Adrenal gland (tissue), 5 donors: ENCODE results near the gene ANO7.

Experiments
- CTCF ChIP-seq, 6 experiments: fragments of 450-650 bp in 4 of 6; fragments of 200-600 bp in 2 of 6; sonication (generic) in 1 of 6; IDR thresholded peaks; 1 replicate in 5 of 6; 2 replicates in 1 of 6; pipeline versions ENCODE4 v1.5.1 to v1.8.0; 2016 to 2021; ENCODE audit warnings: antibody characterized with exemption in 6 of 6, mild to moderate bottlenecking in 2 of 6, moderate library complexity in 1 of 6
- POLR2A ChIP-seq, 2 donors: fragments of 450-650 bp; IDR thresholded peaks; one replicate each; pipeline ENCODE4 v1.6.1; 2017; ENCODE audit warnings: antibody characterized with exemption in 2 of 2, mild to moderate bottlenecking in 2 of 2, moderate library complexity in 1 of 2
- donor health status: DM: no; HTN: no; CAD: no.

- TF ChIP-seq CTCF (IDR thresholded peaks at IDR 0.05), result no peak
- TF ChIP-seq POLR2A (IDR thresholded peaks at IDR 0.05), result no peak
Measured at GRCh38 chr2:241254904-241255351, 66.5 kb downstream of the ANO7 start.
